Liver (tissue), 2 donors: Measurements from ENCODE around the gene VPS35L.

Experiments used
- TAF1 ChIP-seq: conservative IDR thresholded peaks from 2 replicates; pipeline ENCODE4 v1.6.1; 2016; ENCODE audit warnings: antibody characterized with exemption, mild to moderate bottlenecking
- ZBTB33 ChIP-seq: IDR thresholded peaks from 2 replicates; pipeline ENCODE4 v1.6.1; 2016; ENCODE audit warnings: antibody characterized with exemption
- donor health status: healthy.

DNA sequence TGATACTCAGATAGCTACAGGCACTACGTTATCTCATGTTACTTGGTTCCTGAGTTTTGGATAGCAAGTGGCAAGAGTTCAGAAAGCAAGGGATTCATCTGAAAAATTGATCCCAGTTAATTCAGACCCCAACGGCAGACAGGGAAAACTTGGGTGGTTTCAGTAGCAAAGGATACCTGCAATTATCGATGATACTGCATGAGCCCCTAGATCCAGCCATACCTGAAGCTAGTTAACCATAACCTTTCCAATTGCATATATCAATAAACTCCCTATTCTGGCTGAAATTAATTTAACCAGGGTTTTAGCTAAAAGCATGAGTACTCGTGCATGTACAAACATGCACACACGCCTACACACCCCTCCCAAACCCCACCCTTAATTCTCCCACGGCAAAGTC is 158.2 kb downstream of the VPS35L start:
- no peak for TF ChIP-seq TAF1
- TF ChIP-seq ZBTB33 = no peak
